Memory B cell (primary cell): Measurements from ENCODE around the gene DPP8.
A peak's percentile ranks its signal among the peaks of the same experiment; 100 is the strongest.
"Not testable (repeated sequence)": the region's sequence is repeated elsewhere in the genome, so short reads cannot be mapped to it uniquely, and the experiment has no call there.

Experiments used
- ATAC-seq: fragments of 150-1000 bp; cut with Tn5 transposase; 2 replicates; pipeline ENCODE4 v1.10.0; 2021; ENCODE audit warnings: low read depth, mild to moderate bottlenecking, moderate library complexity
- DNase-seq, 2 donors: peaks; one replicate each; pipeline ENCODE4 v3.0.0; 2022; ENCODE audit warnings: low spot score in 2 of 2
- H3K27ac Mint-ChIP-seq: one replicate; pipeline ENCODE4 v1.8.0; 2022; ENCODE audit warnings: mild to moderate bottlenecking, moderate library complexity, mixed read lengths
- H3K27me3 Mint-ChIP-seq: one replicate; pipeline ENCODE4 v1.8.0; 2022; ENCODE audit warnings: mixed read lengths
- H3K36me3 Mint-ChIP-seq: one replicate; pipeline ENCODE4 v1.8.0; 2022; ENCODE audit warnings: mild to moderate bottlenecking, mixed read lengths
- H3K4me1 Mint-ChIP-seq: one replicate; pipeline ENCODE4 v1.8.0; 2022; ENCODE audit warnings: mixed read lengths
- H3K4me3 Mint-ChIP-seq: one replicate; pipeline ENCODE4 v1.8.0; 2022; ENCODE audit warnings: mild to moderate bottlenecking, moderate library complexity, mixed read lengths
- H3K9me3 Mint-ChIP-seq: one replicate; pipeline ENCODE4 v1.8.0; 2022; ENCODE audit warnings: mixed read lengths

DPP8 gene

GRCh38 chr15:65509321-65509720, 8.2 kb downstream of the DPP8 start:
- ATAC-seq (no peak), DNase-seq (no peak)
- Mint-ChIP-seq H3K36me3 (peaks cover 10% of the 10 kb centered on the region), H3K27ac (no peak overlapping the region), H3K9me3 (no peaks in the 10 kb centered on the region), H3K27me3 (no peaks in the 10 kb centered on the region), H3K4me1 (peaks cover 3% of the 10 kb centered on the region), H3K4me3 (no peak overlapping the region)

DNA sequence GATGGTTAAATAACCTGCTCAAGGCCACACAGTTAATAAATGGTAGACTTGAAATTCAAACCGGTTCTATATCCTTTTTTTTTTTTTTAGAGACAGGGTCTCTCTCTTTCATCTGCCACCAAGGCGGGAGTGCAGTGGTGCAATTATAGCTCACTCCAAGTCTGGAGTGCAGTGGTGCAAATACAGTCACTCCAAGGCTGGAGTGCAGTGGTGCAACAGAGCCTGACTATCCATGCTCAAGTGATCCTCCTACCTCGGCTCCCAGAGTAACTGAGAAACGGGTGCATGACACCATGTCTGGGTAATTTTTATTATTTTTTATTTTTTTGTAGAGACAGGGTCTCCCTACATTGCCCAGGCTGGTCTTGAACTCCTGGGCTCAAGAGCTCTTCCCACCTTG, 23.4 kb downstream of the DPP8 start:
- no peak for ATAC-seq
- H3K36me3 Mint-ChIP-seq: peaks cover 19% of the 10 kb centered on the region
- H3K9me3 Mint-ChIP-seq: no peaks in the 10 kb centered on the region
- H3K4me3 Mint-ChIP-seq: no peak overlapping the region
- H3K4me1 Mint-ChIP-seq: no peaks in the 10 kb centered on the region
- H3K27me3 Mint-ChIP-seq: no peaks in the 10 kb centered on the region
- H3K27ac Mint-ChIP-seq: no peak overlapping the region
- DNase-seq: no peak

DNA sequence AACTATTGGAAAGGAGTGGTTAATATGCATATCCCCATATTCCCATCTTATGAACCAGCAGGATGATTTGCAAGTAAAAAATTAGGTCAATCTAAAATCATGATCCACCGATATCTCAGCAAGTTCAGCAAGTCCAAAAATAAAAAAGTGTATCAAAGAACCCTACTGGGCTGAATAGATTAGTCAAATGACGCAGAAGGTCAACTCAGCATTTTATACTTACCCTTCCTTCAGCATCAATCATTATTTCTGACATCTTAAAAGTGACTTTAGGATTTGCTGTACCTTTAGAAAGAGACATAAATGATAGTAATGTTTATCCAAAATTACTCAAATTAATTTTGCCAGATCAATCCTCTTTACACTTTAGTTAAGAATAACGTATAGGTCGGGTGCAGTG, 32.6 kb downstream of the DPP8 start:
- no peaks in the 10 kb centered on the region for H3K4me1 Mint-ChIP-seq
- peaks cover 23% of the 10 kb centered on the region for H3K36me3 Mint-ChIP-seq
- no peaks in the 10 kb centered on the region for H3K9me3 Mint-ChIP-seq
- no peaks in the 10 kb centered on the region for H3K27me3 Mint-ChIP-seq
- no peak overlapping the region for H3K27ac Mint-ChIP-seq
- H3K4me3 Mint-ChIP-seq: no peak overlapping the region
- DNase-seq: no peak
- no peak for ATAC-seq

DNA sequence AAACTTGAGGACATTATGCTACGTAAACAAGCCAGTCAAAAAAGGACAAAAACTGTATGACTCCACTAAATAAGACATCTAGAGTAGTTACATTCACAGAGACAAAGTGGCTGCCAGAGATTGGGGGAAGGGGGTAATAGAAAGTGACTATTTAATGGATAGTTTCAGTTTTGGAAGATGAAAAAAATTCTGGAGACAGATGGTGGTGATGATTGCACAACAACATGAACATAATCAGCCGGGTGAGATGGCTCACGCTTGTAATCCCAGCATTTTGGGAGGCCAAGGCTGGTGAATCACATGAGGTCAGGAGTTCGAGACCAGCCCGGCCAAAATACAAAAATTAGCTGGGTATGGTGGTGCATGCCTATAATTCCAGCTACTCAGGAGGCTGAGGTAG, 40.6 kb downstream of the DPP8 start:
- Mint-ChIP-seq H3K4me3 (no peak overlapping the region), H3K4me1 (no peaks in the 10 kb centered on the region), H3K9me3 (no peaks in the 10 kb centered on the region), H3K36me3 (peaks cover 20% of the 10 kb centered on the region), H3K27me3 (no peaks in the 10 kb centered on the region), H3K27ac (no peak overlapping the region)
- DNase-seq (no peak), ATAC-seq (no peak)

- Mint-ChIP-seq H3K4me1 (no peaks in the 10 kb centered on the region), H3K9me3 (no peaks in the 10 kb centered on the region), H3K27ac (no peak overlapping the region), H3K27me3 (no peaks in the 10 kb centered on the region), H3K4me3 (no peak overlapping the region), H3K36me3 (peaks cover 21% of the 10 kb centered on the region)
- ATAC-seq (no peak), DNase-seq (no peak)
These were observed 46.6 kb downstream of the DPP8 start for GRCh38 chr15:65470866-65471265.

DNA sequence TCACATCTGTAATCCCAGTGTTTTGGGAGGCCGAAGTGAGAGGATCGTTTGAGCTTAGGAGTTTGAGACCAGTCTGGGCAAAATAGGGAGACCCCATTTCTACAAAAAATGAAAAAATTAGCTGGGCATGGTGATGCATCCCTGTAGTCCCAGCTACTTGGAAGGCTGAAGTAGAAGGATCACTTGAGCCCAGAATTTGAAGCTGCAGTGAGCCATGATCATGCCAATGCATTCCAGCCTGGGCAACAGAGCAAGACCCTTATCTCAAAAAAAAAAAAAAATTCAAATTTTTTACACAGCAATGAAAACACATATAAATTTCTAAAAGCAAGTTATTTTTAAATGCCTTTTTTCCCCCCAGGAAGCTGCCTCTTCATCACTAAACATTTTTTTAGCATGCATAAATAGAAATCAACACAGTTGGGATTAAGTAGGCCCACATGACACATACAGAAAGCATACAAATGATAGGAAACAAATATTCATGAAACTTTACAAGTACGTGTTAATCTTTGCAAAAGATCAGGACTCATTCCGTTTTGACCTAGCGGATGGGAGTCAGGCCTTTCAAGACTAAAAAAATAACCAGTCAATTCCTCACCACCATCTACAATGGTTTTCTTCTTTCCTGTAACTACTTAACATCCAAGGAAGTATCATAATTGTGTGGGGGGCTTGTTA, 49.1 kb downstream of the DPP8 start:
- H3K27me3 Mint-ChIP-seq: no peaks in the 10 kb centered on the region
- DNase-seq: no peak
- ATAC-seq: no peak
- H3K4me1 Mint-ChIP-seq: no peaks in the 10 kb centered on the region
- H3K9me3 Mint-ChIP-seq: no peaks in the 10 kb centered on the region
- H3K4me3 Mint-ChIP-seq: no peak overlapping the region
- H3K27ac Mint-ChIP-seq: no peak overlapping the region
- peaks cover 25% of the 10 kb centered on the region for H3K36me3 Mint-ChIP-seq

DNA sequence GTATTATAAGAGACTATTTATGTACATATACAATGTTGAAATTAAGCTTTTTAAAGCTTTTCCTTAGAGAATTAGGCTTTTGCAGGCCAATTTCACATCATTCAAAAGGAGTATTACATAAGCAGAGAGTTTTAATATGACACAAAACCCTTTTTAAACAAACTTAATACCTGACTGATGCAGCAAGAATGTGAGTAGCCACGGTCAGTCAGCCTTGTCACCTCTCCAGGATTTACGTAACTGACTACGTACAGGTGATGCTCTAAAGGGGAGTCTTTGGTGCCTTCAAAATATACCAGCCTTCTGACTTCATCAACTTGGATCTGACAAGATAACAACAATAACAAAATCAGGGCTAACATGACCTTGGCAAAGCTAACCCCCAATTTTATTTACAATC, 50.6 kb downstream of the DPP8 start:
- Mint-ChIP-seq H3K27me3 (no peaks in the 10 kb centered on the region), H3K27ac (no peak overlapping the region), H3K36me3 (peaks cover 18% of the 10 kb centered on the region), H3K4me1 (no peaks in the 10 kb centered on the region), H3K9me3 (no peaks in the 10 kb centered on the region), H3K4me3 (no peak overlapping the region)
- ATAC-seq: no peak
- no peak for DNase-seq

DNA sequence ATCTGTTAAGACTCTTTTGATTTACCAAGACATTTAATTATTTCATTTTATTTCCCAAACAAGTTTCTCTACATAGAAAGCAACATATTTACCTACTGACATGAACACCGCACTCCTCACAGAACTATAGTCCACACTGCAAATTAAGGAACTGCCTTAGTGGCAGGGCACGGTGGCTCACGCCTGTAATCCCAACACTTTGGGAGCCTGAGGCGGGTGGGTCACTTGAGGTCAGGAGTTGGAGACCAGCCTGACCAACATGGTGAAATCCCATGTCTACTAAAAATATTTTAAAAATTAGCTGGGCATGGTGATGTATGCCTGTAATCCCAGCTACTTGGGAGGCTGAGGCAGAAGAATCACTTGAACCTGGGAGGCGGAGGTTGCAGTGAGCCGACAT, 54.4 kb downstream of the DPP8 start:
- ATAC-seq, H3K27ac Mint-ChIP-seq, H3K4me1 Mint-ChIP-seq, H3K27me3 Mint-ChIP-seq, DNase-seq, H3K4me3 Mint-ChIP-seq, H3K9me3 Mint-ChIP-seq: not testable (repeated sequence)
- H3K36me3 Mint-ChIP-seq: peaks cover 16% of the 10 kb centered on the region

DNA sequence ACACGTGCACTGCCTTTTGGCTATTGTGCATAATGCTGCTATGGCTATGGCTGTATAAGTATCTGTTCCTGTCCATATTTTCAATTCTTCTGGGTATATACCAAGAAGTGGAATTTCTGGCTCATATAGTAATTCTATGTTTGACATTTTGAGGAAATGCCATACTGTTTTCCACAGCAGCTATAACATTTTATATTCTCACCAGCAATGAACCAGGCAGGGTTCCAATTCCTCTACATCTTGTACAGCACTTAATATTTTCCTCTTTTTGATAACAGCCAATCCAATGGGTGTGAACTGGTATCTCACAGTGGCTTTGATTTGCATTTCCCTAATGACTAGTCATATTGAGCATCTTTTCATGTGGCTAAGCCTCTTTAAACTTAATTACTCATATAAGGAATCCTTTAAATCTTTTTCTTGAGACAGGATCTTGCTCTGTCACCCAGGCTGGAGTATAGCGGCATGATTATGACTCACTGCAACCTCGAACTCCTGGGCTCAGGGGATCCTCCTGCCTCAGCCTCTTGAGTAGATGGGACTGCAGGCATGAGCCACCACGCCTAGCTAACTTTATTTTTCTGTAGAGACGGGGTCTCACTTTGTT, 56.6 kb downstream of the DPP8 start:
- H3K4me1 Mint-ChIP-seq: peaks cover 4% of the 10 kb centered on the region
- DNase-seq: no peak
- H3K9me3 Mint-ChIP-seq: no peaks in the 10 kb centered on the region

GRCh38 chr15:65455256-65455655, 62.2 kb downstream of the DPP8 start:
- H3K27me3 Mint-ChIP-seq, DNase-seq, H3K4me3 Mint-ChIP-seq, H3K9me3 Mint-ChIP-seq, ATAC-seq, H3K4me1 Mint-ChIP-seq: not testable (repeated sequence)
- Mint-ChIP-seq H3K27ac (peak overlapping the region; percentile 14), H3K36me3 (peaks cover 29% of the 10 kb centered on the region)

More for the DNA sequence above, 56.6 kb downstream of the DPP8 start:
- Mint-ChIP-seq H3K4me3 (no peak overlapping the region), H3K27ac (no peak overlapping the region), H3K27me3 (no peaks in the 10 kb centered on the region), H3K36me3 (peaks cover 22% of the 10 kb centered on the region)
- ATAC-seq: no peak

GRCh38 chr15:65451989-65452388, 65.5 kb downstream of the DPP8 start:
- Mint-ChIP-seq H3K36me3 (peaks cover 28% of the 10 kb centered on the region), H3K4me1 (peaks cover 7% of the 10 kb centered on the region), H3K27ac (no peak overlapping the region), H3K9me3 (no peaks in the 10 kb centered on the region), H3K4me3 (no peak overlapping the region), H3K27me3 (no peaks in the 10 kb centered on the region)
- DNase-seq (no peak), ATAC-seq (no peak)

- Mint-ChIP-seq H3K4me1 (peaks cover 3% of the 10 kb centered on the region), H3K27me3 (no peaks in the 10 kb centered on the region), H3K27ac (no peak overlapping the region), H3K9me3 (no peaks in the 10 kb centered on the region), H3K36me3 (peaks cover 23% of the 10 kb centered on the region), H3K4me3 (no peak overlapping the region)
- DNase-seq (no peak), ATAC-seq (no peak)
These were observed 66.9 kb downstream of the DPP8 start for GRCh38 chr15:65450556-65450955.

- H3K9me3 Mint-ChIP-seq: no peaks in the 10 kb centered on the region
- no peaks in the 10 kb centered on the region for H3K27me3 Mint-ChIP-seq
- ATAC-seq (no peak), DNase-seq (no peak)
- no peaks in the 10 kb centered on the region for H3K4me1 Mint-ChIP-seq
- no peak overlapping the region for H3K4me3 Mint-ChIP-seq
- H3K36me3 Mint-ChIP-seq: peaks cover 20% of the 10 kb centered on the region
- no peak overlapping the region for H3K27ac Mint-ChIP-seq
These were observed 70.3 kb downstream of the DPP8 start for GRCh38 chr15:65447145-65447544.

DNA sequence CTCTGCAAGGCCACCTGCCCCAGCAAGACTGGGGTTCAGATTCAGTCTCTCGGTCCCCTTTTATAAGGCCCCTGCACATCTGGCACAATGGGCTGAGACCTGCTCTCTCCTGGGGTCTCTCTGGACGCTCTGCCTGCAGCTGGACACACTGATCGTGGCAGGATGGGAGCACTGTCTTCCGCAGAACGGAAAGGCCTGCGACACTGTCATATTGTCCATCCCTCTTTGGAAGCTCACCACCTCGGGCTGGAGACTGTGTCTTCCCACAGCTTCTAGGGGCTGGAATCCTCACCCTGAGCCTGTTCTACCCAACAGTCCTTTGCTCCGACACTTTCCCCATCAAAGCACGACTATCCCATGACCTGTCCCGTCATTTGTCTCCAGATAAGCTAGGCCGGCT, 83.3 kb downstream of the DPP8 start:
- no peaks in the 10 kb centered on the region for H3K4me1 Mint-ChIP-seq
- no peaks in the 10 kb centered on the region for H3K9me3 Mint-ChIP-seq
- H3K27ac Mint-ChIP-seq: no peak overlapping the region
- peaks cover 3% of the 10 kb centered on the region for H3K27me3 Mint-ChIP-seq
- DNase-seq (no peak), ATAC-seq (no peak)
- peaks cover 1% of the 10 kb centered on the region for H3K36me3 Mint-ChIP-seq
- no peak overlapping the region for H3K4me3 Mint-ChIP-seq

- Mint-ChIP-seq H3K4me1 (no peaks in the 10 kb centered on the region), H3K27ac (no peak overlapping the region), H3K36me3 (peaks cover 1% of the 10 kb centered on the region), H3K27me3 (peaks cover 3% of the 10 kb centered on the region), H3K9me3 (no peaks in the 10 kb centered on the region), H3K4me3 (no peak overlapping the region)
- DNase-seq: no peak
- no peak for ATAC-seq
These were observed 85.8 kb downstream of the DPP8 start for GRCh38 chr15:65431731-65432130.
